CD4-positive, alpha-beta memory T cell (primary cell): Measurements from ENCODE around the gene CYGB. TPM values are rescaled to one million over a fixed set of nuclear protein-coding genes. Genes with fewer than 3 reads are reported as not detected.

ENCODE experiments used
- CTCF ChIA-PET: fragments of 350-600 bp; sonication (Branson Sonifier 250); formaldehyde crosslinking; loops from one replicate; lab custom pipeline; 2021; ENCODE audit warnings: inconsistent platforms; ENCODE audit not compliant: partially characterized antibody; lab: Charles Lee
- POLR2A ChIA-PET: fragments of 350-600 bp; sonication (Branson Sonifier 250); formaldehyde crosslinking; loops from one replicate; lab custom pipeline; 2021; ENCODE audit not compliant: partially characterized antibody; lab: Charles Lee
- DNase-seq, 5 donors: peaks; one replicate each; pipeline versions ENCODE4 v3.0.0 to v3.0.0-alpha.2; 2020 to 2022; ENCODE audit warnings: mixed read lengths in 1 of 5
- H3K27ac ChIP-seq: one replicate; pipeline ENCODE4 v1.7.0; 2013; ENCODE audit warnings: low read depth, low read length
- H3K27me3 ChIP-seq: 2 replicates; pipeline ENCODE4 v1.7.0; 2013; ENCODE audit warnings: mild to moderate bottlenecking, low read length, moderate library complexity; ENCODE audit not compliant: insufficient read depth
- H3K36me3 ChIP-seq: 2 replicates; pipeline ENCODE4 v1.7.0; 2013; ENCODE audit warnings: mild to moderate bottlenecking, low read length, moderate library complexity; ENCODE audit not compliant: insufficient read depth
- H3K4me1 ChIP-seq: 2 replicates; pipeline ENCODE4 v1.7.0; 2013; ENCODE audit warnings: mild to moderate bottlenecking, low read length, moderate library complexity; ENCODE audit not compliant: insufficient read depth
- H3K4me3 ChIP-seq, 2 donors: one replicate each; pipeline ENCODE4 v1.7.0; 2013; ENCODE audit warnings: low read length in 2 of 2, mild to moderate bottlenecking in 1 of 2
- H3K9me3 ChIP-seq, 2 donors: one replicate each; pipeline ENCODE4 v1.7.0; 2013; ENCODE audit warnings: low read length in 2 of 2, control low read depth in 1 of 2; ENCODE audit not compliant: control insufficient read depth in 1 of 2
- H3K27ac Mint-ChIP-seq, 7 donors: one replicate each; pipeline ENCODE4 v1.8.0; 2020 to 2021; ENCODE audit warnings: mixed read lengths in 7 of 7, mild to moderate bottlenecking in 6 of 7, inconsistent platforms in 3 of 7, moderate library complexity in 3 of 7
- H3K27me3 Mint-ChIP-seq, 2 donors: one replicate each; pipeline ENCODE4 v1.8.0; 2020 to 2021; ENCODE audit warnings: mixed read lengths in 2 of 2
- H3K36me3 Mint-ChIP-seq, 2 donors: one replicate each; pipeline ENCODE4 v1.8.0; 2020 to 2021; ENCODE audit warnings: mixed read lengths in 2 of 2, inconsistent platforms in 1 of 2, mild to moderate bottlenecking in 1 of 2
- H3K4me1 Mint-ChIP-seq, 4 donors: one replicate each; pipeline ENCODE4 v1.8.0; 2020 to 2021; ENCODE audit warnings: mixed read lengths in 4 of 4, mild to moderate bottlenecking in 1 of 4
- H3K4me3 Mint-ChIP-seq, 8 donors: one replicate each; pipeline ENCODE4 v1.8.0; 2020 to 2021; ENCODE audit warnings: mixed read lengths in 8 of 8, mild to moderate bottlenecking in 7 of 8, moderate library complexity in 6 of 8, inconsistent platforms in 3 of 8
- H3K9me3 Mint-ChIP-seq, 8 donors: one replicate each; pipeline ENCODE4 v1.8.0; 2020 to 2021; ENCODE audit warnings: mixed read lengths in 8 of 8, mild to moderate bottlenecking in 5 of 8, inconsistent platforms in 3 of 8, moderate library complexity in 1 of 8
- intact Hi-C: fragments of 100-400 bp; cut with micrococcal nuclease; formaldehyde crosslinking; loops from one replicate; pipeline ENCODE4 v1.15.1; 2023
- polyA plus RNA-seq, 2 donors: library from polyadenylated mRNA; unstranded; fragments of 300-500 nt; fragmentation: Illumina TruSeq; gene quantifications; one replicate each; pipeline ENCODE4 v1.2.3, GENCODE V29; 2021
- total RNA-seq, 2 experiments: library from RNA; stranded (reverse); gene quantifications; one replicate each; pipeline ENCODE4 v1.2.3, GENCODE V29; 2021

CYGB gene
- total RNA-seq (not detected), polyA plus RNA-seq (not detected)

DNA sequence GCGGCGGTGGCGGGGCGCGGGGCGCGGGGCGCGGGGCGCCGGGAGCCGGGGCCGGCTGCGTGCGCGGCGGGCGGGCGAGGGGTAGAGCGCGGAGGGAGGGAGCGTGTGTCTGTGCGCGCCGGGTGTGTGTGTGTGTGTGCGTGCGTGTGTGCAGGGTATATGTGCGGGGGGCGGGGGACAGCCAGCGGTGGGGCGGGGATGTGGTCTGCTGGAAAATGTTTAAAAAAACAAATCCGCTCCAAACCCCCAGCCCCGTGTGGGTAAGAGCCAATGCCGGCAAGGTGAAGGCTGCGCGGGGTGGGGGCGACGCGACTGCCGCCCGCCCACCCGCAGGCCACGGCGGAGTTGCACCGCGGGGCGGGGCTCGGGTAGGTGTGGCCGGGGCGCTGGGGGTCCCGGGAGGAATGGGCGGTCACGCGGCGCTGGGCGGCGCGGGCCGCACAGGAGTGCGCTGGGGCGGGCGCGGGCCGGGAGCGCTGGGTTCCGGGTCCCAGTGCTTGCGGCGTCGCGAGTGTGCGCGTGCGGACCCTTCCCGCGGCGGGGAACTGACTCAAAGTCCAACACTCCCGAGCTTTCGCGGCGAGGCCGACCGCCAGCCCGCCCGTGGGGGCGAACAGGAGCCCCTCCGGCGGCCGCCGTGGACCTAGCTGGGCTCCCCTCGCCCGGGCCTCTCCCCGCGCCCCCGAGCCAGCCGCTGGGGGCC lies at the start of gene CYGB:
Gene CYGB (minus strand): TSS at position 132 of the 703 bp plus-strand sequence. CDS start 167 bp downstream, outside the sequence.
- ChIA-PET POLR2A (no interaction called here), CTCF (no interaction called here)
- DNase-seq, result peak in 2 of 5 donors; percentile 17 to 44
- no peaks in the 10 kb centered on the region for H3K36me3 ChIP-seq
- H3K4me1 Mint-ChIP-seq, result peaks cover 1 to 9% (median 3%) of the 10 kb centered on the region in 4 donors
- no peak within 1 kb of the TSS for H3K27ac Mint-ChIP-seq
- H3K36me3 Mint-ChIP-seq, result no peaks in the 10 kb centered on the region
- no peaks in the 10 kb centered on the region for H3K9me3 ChIP-seq
- peaks cover 28% of the 10 kb centered on the region in 2 donors for H3K27me3 Mint-ChIP-seq
- no peaks in the 10 kb centered on the region for H3K9me3 Mint-ChIP-seq
- H3K4me1 ChIP-seq, result no peaks in the 10 kb centered on the region
- no peak within 1 kb of the TSS for H3K4me3 ChIP-seq
- no peak within 1 kb of the TSS for H3K27ac ChIP-seq
- intact Hi-C loops, result no loop called here
- H3K4me3 Mint-ChIP-seq, result peak within 1 kb of the TSS in 3 of 8 donors; percentile 24 to 61 (median 56)
- H3K27me3 ChIP-seq, result peaks cover 9% of the 10 kb centered on the region

DNA sequence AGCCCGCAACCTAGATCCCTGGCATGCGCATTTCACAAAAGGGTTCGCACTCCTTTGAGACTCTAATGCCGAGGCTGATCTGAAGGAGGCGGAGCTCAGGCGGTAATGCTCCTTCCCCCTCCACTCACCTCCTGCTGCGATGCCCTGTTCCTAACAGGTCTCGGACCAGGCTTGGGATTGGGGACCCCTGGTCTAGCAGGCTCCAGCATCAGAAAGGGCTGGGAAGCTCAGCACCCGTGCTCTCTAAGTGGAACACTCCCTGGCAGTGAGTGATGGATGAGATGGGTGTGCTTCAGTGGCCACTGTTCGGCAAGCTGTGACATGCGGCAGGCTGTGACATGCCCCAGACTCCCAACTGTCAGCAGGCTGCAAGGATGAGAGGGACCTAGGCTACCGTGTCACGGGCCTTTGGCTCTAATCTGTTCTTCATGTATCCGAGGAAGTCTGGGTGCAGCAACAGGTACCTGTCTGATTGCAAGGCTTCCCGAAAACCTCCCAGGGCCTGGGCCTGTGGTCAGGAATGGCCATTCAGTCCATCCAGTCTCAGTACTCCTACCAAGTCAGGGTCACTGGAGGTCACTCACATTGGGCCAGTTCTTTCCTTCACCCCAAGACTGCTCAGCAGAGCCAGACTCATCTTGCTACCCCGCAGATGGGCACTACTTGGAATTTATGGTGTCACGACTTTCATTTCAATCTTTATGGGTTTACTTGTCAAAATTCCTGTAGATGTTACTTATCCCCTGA lies 49.4 kb upstream of the CYGB start:
- Mint-ChIP-seq H3K27ac (peak overlapping the region in 2 of 7 donors; percentile 33 to 40), H3K9me3 (peaks cover 0 to 4% (median 2%) of the 10 kb centered on the region in 8 donors), H3K4me1 (peaks cover 5 to 25% (median 11%) of the 10 kb centered on the region in 4 donors), H3K36me3 (no peaks in the 10 kb centered on the region), H3K27me3 (peaks cover 25 to 31% of the 10 kb centered on the region in 2 donors), H3K4me3 (peak overlapping the region; percentile 15 to 74 (median 59))
- no peaks in the 10 kb centered on the region for H3K9me3 ChIP-seq
- no peaks in the 10 kb centered on the region for H3K36me3 ChIP-seq
- intact Hi-C loops, result loop anchor here (1.0 to 2.0 kb wide), 2 partner anchors 28 to 64 kb away; no protein-coding TSS in a partner anchor
- peaks cover 12% of the 10 kb centered on the region for H3K27me3 ChIP-seq
- ChIA-PET POLR2A (interaction anchor here (0.5 to 4.5 kb wide), 8 partner anchors 9 to 1565 kb away, joined by 3 to 76 read pairs (median 3); no protein-coding TSS in a partner anchor), CTCF (interaction anchor here (1.0 to 4.8 kb wide), 10 partner anchors 20 to 127 kb away, joined by 3 to 67 read pairs (median 4); no protein-coding TSS in a partner anchor)
- peaks cover 16% of the 10 kb centered on the region for H3K4me1 ChIP-seq
- no peak overlapping the region for H3K27ac ChIP-seq
- DNase-seq, result no peak
- H3K4me3 ChIP-seq, result no peak overlapping the region

DNA sequence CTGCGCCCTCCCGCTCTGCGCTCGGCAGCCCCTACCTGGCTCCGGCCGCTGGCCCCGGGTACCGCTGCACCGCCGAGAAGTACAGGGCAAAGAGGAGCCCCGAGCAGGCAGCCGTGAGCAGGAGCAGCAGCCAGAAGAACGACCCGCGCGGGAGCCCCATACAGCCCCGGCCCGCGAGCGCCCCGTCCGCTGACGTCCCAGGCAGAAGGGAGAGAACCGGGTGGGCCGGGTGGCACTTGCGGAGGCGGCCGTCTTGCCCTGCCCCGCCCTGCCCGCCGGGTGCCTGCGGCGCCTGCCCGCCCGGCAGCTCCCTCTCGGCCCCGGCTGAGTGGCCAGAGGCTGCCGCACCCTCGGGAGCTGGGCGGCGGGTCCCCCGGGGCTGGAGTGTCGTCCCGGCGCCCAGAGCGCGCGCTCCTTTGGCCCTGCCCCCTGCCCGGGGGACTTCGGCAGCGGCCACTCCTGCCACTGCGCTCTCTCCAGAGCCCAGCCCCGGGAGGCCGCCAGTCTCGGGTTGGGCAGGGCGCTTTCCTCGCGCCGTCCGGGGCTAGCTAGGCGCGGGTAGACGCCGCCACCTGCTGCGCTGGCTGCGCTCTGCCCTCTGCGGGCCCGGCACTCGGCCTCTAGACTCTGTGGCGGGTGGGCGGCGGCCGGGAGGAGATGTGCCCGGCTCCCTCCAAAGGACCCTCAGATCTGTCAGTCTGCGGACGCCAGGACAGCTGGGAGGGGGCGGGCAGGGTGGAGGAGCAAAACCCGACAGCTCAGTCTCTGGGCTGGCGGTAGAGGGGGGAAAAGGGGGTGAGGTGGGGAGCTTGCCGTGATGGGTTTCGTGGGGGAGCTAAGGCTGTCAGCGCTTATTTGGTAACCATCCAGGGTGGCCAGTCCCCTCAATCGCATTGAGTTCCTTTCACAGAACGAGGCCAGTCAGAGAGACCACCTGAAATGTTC lies 48.4 kb upstream of the CYGB start, which contains the start of gene ST6GALNAC2:
Gene ST6GALNAC2 (minus strand): TSS at position 212 of the 945 bp plus-strand sequence. CDS start 52 bp downstream, at position 160.
- ChIA-PET POLR2A (interaction anchor here (0.5 to 4.5 kb wide), 12 partner anchors 8 to 1566 kb away, joined by 3 to 76 read pairs (median 4); partner anchors contain the start of gene MFSD11), CTCF (interaction anchor here (0.9 to 4.8 kb wide), 12 partner anchors 19 to 128 kb away, joined by 3 to 67 read pairs (median 4); no protein-coding TSS in a partner anchor)
- H3K36me3 ChIP-seq, result no peaks in the 10 kb centered on the region
- Mint-ChIP-seq H3K4me3 (peak within 1 kb of the TSS; percentile 74 to 83 (median 79)), H3K9me3 (peaks cover 0 to 4% (median 2%) of the 10 kb centered on the region in 8 donors), H3K4me1 (peaks cover 5 to 25% (median 11%) of the 10 kb centered on the region in 4 donors), H3K36me3 (no peaks in the 10 kb centered on the region), H3K27ac (peak within 1 kb of the TSS in 2 of 7 donors; percentile 8 to 18), H3K27me3 (peaks cover 25 to 29% of the 10 kb centered on the region in 2 donors)
- peak in 4 of 5 donors; percentile 34 to 58 (median 50) for DNase-seq
- no peak within 1 kb of the TSS for H3K27ac ChIP-seq
- no peaks in the 10 kb centered on the region for H3K9me3 ChIP-seq
- intact Hi-C loops, result loop anchor here (1.0 to 2.0 kb wide), 2 partner anchors 27 to 63 kb away; no protein-coding TSS in a partner anchor
- peak within 1 kb of the TSS in 1 of 2 donors; percentile 52 for H3K4me3 ChIP-seq
- H3K27me3 ChIP-seq, result peaks cover 12% of the 10 kb centered on the region
- H3K4me1 ChIP-seq, result peaks cover 16% of the 10 kb centered on the region

DNA sequence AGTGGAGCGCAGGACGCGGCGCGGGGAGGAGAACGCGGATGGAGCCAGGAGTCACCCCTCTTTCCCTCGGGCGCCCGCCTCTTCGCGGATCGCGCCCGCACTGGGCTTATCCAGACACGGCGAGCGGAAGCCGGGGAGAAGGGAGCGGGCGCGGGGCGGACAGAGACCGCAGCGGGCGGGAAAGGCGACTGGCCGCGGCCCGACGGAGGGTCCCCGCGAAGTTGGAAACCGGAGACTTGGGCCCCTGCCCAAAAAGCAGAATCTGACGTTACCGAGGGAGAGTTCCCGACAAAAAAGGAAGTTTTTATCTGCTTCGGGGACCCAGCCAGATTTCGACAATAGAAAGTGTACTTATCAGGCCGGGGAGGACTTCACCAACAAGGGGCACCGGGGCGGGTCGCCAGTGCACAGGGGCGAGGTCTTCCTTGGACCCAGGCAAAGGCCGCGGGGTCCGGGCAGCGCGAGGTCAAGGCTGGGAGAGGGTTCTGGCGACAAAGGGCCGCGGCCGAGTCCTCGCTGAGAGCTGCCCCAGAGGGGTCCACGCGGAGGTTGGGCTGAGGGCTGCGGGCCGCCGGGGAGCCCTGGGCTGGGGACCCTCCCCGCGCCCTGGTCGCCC lies 47.6 kb upstream of the CYGB start:
- POLR2A ChIA-PET, result interaction anchor here (1.0 to 4.5 kb wide), 6 partner anchors 17 to 96 kb away, joined by 5 to 76 read pairs (median 6); no protein-coding TSS in a partner anchor
- Mint-ChIP-seq H3K4me3 (peak overlapping the region; percentile 61 to 83 (median 79)), H3K36me3 (no peaks in the 10 kb centered on the region), H3K4me1 (peaks cover 5 to 25% (median 11%) of the 10 kb centered on the region in 4 donors), H3K9me3 (peaks cover 0 to 4% (median 2%) of the 10 kb centered on the region in 8 donors), H3K27ac (peak overlapping the region in 1 of 7 donors; percentile 8), H3K27me3 (peaks cover 23 to 29% of the 10 kb centered on the region in 2 donors)
- Histone ChIP-seq H3K9me3 (no peaks in the 10 kb centered on the region), H3K4me1 (peaks cover 16% of the 10 kb centered on the region), H3K27ac (no peak overlapping the region), H3K4me3 (peak overlapping the region in 1 of 2 donors; percentile 52), H3K36me3 (no peaks in the 10 kb centered on the region), H3K27me3 (peaks cover 12% of the 10 kb centered on the region)
- intact Hi-C loops, result no loop called here
- CTCF ChIA-PET, result interaction anchor here (1.2 to 4.8 kb wide), 9 partner anchors 18 to 96 kb away, joined by 3 to 67 read pairs (median 7); no protein-coding TSS in a partner anchor
- DNase-seq, result peak in 1 of 5 donors; percentile 24

DNA sequence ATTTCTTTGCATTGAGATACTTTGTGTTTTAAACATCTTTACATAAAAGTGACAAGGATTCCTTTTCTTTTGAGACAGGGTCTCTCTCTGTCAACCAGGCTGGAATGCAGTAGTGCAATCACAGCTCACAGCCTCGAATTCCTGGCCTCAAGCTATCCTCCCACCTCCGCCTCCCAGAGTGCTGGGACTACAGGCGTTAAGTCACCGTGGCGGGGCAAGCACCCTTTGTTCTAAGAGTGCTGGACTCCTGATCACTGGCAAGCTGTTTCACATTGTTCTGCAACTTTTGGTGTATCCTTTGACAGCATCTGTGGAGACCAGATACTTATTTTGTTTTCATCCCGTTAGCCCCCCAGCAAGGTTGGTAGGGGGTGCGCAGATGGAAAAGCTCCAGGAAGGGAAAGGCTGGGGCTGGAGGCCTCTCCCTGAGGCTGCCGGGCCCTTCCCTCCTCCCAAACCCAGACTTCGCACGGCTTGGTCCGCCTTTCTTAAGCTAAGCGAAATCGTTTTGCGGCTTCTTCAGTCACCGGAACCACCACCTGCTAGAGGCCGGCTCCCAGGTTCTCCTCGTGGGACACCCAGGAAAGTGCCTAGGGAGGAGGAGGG lies 47.0 kb upstream of the CYGB start:
- no peaks in the 10 kb centered on the region for H3K9me3 ChIP-seq
- intact Hi-C loops, result no loop called here
- peaks cover 21 to 27% of the 10 kb centered on the region in 2 donors for H3K27me3 Mint-ChIP-seq
- H3K4me3 Mint-ChIP-seq, result peak overlapping the region; percentile 65 to 83 (median 79)
- peaks cover 4 to 25% (median 10%) of the 10 kb centered on the region in 4 donors for H3K4me1 Mint-ChIP-seq
- H3K4me1 ChIP-seq, result peaks cover 16% of the 10 kb centered on the region
- H3K27me3 ChIP-seq, result peaks cover 12% of the 10 kb centered on the region
- DNase-seq, result no peak
- peaks cover 0 to 2% (median under 1%) of the 10 kb centered on the region in 8 donors for H3K9me3 Mint-ChIP-seq
- no peaks in the 10 kb centered on the region for H3K36me3 Mint-ChIP-seq
- ChIA-PET POLR2A (interaction anchor here (1.0 to 4.5 kb wide), 4 partner anchors 15 to 62 kb away, joined by 4 to 76 read pairs (median 8); no protein-coding TSS in a partner anchor), CTCF (interaction anchor here (1.2 to 4.8 kb wide), 5 partner anchors 26 to 97 kb away, joined by 3 to 67 read pairs (median 4); no protein-coding TSS in a partner anchor)
- H3K27ac Mint-ChIP-seq, result peak overlapping the region in 2 of 7 donors; percentile 18 to 57
- no peak overlapping the region for H3K27ac ChIP-seq
- peak overlapping the region in 1 of 2 donors; percentile 52 for H3K4me3 ChIP-seq
- no peaks in the 10 kb centered on the region for H3K36me3 ChIP-seq
